Measurements from ENCODE around the gene REEP2. TPM values are rescaled to one million over a fixed set of nuclear protein-coding genes. Genes with fewer than 3 reads are reported as not detected.

Gene REEP2
- total RNA-seq, 1 donor from 2014 or later, result 17.4 TPM

DNA sequence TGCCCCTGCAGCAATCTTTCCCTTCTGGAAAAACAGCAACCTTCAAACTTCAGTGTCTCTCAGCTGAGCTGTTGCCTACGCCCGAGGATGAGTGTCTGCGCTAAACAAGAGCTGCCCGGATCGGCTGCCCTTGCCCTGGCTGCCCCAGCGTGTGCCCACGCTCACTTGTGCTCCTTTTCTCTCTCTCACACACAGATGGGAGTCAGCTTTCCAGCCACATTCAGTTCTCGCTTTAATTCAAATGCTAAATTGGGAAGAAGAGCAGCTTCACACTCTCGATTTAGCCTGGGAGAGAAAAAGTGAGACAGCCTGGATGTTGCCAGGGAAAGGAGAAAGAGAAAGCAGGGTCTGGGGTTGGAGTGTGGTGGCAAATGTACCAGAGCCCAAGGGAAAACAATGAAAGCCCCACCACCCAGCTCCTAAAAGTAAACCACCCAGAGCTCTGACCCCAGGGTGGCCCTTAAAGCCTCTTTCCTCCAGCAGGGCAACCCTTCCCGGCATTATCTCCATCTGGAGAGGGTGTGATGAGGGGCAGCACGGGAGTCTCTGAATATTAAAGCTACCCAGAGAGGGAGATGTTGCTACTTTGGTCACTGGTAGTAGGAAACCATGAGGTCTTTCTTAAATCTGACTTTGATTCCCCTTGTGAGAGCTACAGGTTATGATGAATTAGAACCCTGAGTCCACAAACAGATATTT is 16.5 kb downstream of the REEP2 start:
- H3K9me3 Mint-ChIP-seq, result no peaks in the 10 kb centered on the region
- H3K27ac Mint-ChIP-seq, result peak overlapping the region; percentile 57
- peaks cover 18% of the 10 kb centered on the region for H3K4me1 ChIP-seq
- no peak overlapping the region for H3K27ac ChIP-seq
- H3K4me3 Mint-ChIP-seq, result no peak overlapping the region
- H3K36me3 ChIP-seq, result no peaks in the 10 kb centered on the region
- no peaks in the 10 kb centered on the region for H3F3A ChIP-seq (ENCODE audit: low read depth)
- H4K20me1 ChIP-seq (ENCODE audit: low read depth), result no peaks in the 10 kb centered on the region
- no peaks in the 10 kb centered on the region for H3K9me3 ChIP-seq (ENCODE audit: low read depth)
- no peak for DNase-seq (ENCODE audit: low spot score)
- no peak overlapping the region for H3K9ac ChIP-seq
- H3K4me2 ChIP-seq, result peak overlapping the region; percentile 8
- H3K27me3 ChIP-seq, result no peaks in the 10 kb centered on the region
- H3K36me3 Mint-ChIP-seq, result no peaks in the 10 kb centered on the region
- no peak overlapping the region for H3K4me3 ChIP-seq
- H3K27me3 Mint-ChIP-seq (ENCODE audit: insufficient read depth, low read depth), result peaks cover 14% of the 10 kb centered on the region
- peak overlapping the region; percentile 71 for H2AFZ ChIP-seq (replicated peaks)
- H3K79me2 ChIP-seq (ENCODE audit: low read depth), result no peaks in the 10 kb centered on the region
- TF ChIP-seq, protein P1, sequence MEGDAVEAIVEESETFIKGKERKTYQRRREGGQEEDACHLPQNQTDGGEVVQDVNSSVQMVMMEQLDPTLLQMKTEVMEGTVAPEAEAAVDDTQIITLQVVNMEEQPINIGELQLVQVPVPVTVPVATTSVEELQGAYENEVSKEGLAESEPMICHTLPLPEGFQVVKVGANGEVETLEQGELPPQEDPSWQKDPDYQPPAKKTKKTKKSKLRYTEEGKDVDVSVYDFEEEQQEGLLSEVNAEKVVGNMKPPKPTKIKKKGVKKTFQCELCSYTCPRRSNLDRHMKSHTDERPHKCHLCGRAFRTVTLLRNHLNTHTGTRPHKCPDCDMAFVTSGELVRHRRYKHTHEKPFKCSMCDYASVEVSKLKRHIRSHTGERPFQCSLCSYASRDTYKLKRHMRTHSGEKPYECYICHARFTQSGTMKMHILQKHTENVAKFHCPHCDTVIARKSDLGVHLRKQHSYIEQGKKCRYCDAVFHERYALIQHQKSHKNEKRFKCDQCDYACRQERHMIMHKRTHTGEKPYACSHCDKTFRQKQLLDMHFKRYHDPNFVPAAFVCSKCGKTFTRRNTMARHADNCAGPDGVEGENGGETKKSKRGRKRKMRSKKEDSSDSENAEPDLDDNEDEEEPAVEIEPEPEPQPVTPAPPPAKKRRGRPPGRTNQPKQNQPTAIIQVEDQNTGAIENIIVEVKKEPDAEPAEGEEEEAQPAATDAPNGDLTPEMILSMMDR (IDR thresholded peaks at IDR 0.05), result no peak
- TF ChIP-seq EZH2phosphoT487 (IDR thresholded peaks at IDR 0.05), result no peak
- TF ChIP-seq EZH2 (IDR thresholded peaks at IDR 0.05), result no peak
- peaks cover 31% of the 10 kb centered on the region for H3K4me1 Mint-ChIP-seq

DNA sequence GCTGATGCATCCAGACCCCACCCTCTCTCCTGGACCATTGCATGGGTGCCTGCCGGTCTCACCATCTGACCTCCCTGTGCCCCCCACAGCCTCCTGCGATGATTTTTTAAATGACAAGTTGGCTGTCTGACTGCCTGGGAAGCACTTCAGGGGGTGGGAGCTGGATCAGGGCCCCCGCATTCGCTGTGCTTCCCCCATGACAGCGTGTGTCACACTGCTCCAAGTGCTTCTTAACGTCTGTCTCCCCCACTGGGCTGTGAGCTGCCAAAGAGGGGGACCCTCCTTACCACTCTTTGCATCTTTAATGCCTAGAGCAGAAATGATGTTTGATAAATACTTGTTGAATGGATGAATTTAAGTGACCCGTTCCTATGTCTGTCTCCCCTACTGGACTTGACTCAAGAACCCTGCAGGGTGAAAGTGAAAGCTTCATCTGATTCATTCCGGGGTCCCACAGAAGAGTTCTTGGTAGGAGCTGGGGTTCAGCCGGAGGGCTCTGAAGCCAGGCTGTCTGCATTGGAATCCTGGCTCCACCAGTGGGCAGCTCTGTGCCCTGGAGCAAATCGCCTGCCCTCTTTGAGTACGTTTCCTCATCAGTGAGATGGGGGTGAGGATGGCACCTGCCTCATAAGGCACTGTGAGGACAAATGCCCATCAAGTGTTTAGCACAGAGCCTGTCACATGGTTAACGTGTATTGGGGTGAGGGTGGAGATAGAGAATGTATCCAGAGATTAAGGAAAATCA is 18.8 kb downstream of the REEP2 start:
- Mint-ChIP-seq H3K27ac (no peak overlapping the region), H3K27me3 (ENCODE audit: insufficient read depth, low read depth) (peaks cover 11% of the 10 kb centered on the region), H3K4me3 (peak overlapping the region; percentile 38), H3K9me3 (no peaks in the 10 kb centered on the region), H3K36me3 (no peaks in the 10 kb centered on the region), H3K4me1 (peaks cover 31% of the 10 kb centered on the region)
- H3K79me2 ChIP-seq (ENCODE audit: low read depth), result no peaks in the 10 kb centered on the region
- H3K27ac ChIP-seq, result no peak overlapping the region
- H3K4me2 ChIP-seq, result no peak overlapping the region
- TF ChIP-seq, protein P1 (IDR thresholded peaks at IDR 0.05), result no peak
- TF ChIP-seq EZH2phosphoT487 (IDR thresholded peaks at IDR 0.05) (no peak), EZH2 (IDR thresholded peaks at IDR 0.05) (no peak)
- H3F3A ChIP-seq (ENCODE audit: low read depth), result peaks cover 2% of the 10 kb centered on the region
- H3K27me3 ChIP-seq, result no peaks in the 10 kb centered on the region
- H4K20me1 ChIP-seq (ENCODE audit: low read depth), result no peaks in the 10 kb centered on the region
- no peak overlapping the region for H3K9ac ChIP-seq
- H2AFZ ChIP-seq (replicated peaks), result no peak overlapping the region
- H3K4me3 ChIP-seq, result no peak overlapping the region
- peaks cover 18% of the 10 kb centered on the region for H3K4me1 ChIP-seq
- DNase-seq (ENCODE audit: low spot score), result no peak
- no peaks in the 10 kb centered on the region for H3K36me3 ChIP-seq
- H3K9me3 ChIP-seq (ENCODE audit: low read depth), result no peaks in the 10 kb centered on the region

DNA sequence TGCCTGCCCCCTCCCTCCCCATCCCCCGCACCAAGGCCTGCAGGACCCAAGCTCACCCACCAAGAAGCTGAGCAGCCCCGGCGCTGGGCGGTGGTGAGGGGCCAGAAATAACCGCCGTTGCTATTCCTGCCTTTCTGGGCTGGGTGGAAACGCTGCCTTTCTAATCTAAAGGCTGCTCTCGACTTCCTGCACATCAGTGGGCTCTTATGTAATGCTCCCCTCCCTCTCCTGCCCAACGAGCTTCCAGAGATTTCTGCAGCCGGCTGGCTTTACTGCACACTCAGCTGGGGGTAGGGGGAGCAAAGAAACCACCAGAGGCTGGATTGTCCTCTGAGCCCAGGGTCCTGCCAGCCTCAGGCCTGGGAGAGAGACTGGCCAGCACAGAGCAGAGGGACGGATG is 19.5 kb downstream of the REEP2 start:
- H3K4me1 Mint-ChIP-seq, result peaks cover 31% of the 10 kb centered on the region
- peaks cover 9% of the 10 kb centered on the region for H3F3A ChIP-seq (ENCODE audit: low read depth)
- H3K27me3 Mint-ChIP-seq (ENCODE audit: insufficient read depth, low read depth), result peaks cover 11% of the 10 kb centered on the region
- no peaks in the 10 kb centered on the region for H3K9me3 ChIP-seq (ENCODE audit: low read depth)
- H3K4me1 ChIP-seq, result peaks cover 18% of the 10 kb centered on the region
- no peaks in the 10 kb centered on the region for H3K36me3 ChIP-seq
- H3K4me3 Mint-ChIP-seq, result no peak overlapping the region
- H3K27ac Mint-ChIP-seq, result peak overlapping the region; percentile 83
- H3K27ac ChIP-seq, result no peak overlapping the region
- H3K9me3 Mint-ChIP-seq, result no peaks in the 10 kb centered on the region
- H3K79me2 ChIP-seq (ENCODE audit: low read depth), result no peaks in the 10 kb centered on the region
- no peak overlapping the region for H3K4me3 ChIP-seq
- no peak for DNase-seq (ENCODE audit: low spot score)
- H3K36me3 Mint-ChIP-seq, result no peaks in the 10 kb centered on the region
- TF ChIP-seq, protein P1 (IDR thresholded peaks at IDR 0.05), result no peak
- no peak for TF ChIP-seq EZH2phosphoT487 (IDR thresholded peaks at IDR 0.05)
- TF ChIP-seq EZH2 (IDR thresholded peaks at IDR 0.05), result no peak
- H3K4me2 ChIP-seq, result no peak overlapping the region
- no peaks in the 10 kb centered on the region for H3K27me3 ChIP-seq
- H4K20me1 ChIP-seq (ENCODE audit: low read depth), result no peaks in the 10 kb centered on the region
- no peak overlapping the region for H2AFZ ChIP-seq (replicated peaks)
- no peak overlapping the region for H3K9ac ChIP-seq

Measured in neural progenitor cell (in vitro differentiated cells).